HT1080 (cell line): ENCODE results near the gene RCOR1. TPM values are rescaled to one million over a fixed set of nuclear protein-coding genes. Genes with fewer than 3 reads are reported as not detected.

Experiments
- DNase-seq: peaks from one replicate; pipeline ENCODE4 v3.0.0-alpha.2; 2015; ENCODE audit warnings: low read depth
- total RNA-seq: library from RNA; depleted of rRNA; stranded (reverse); fragments of >200 nt; shearing (Covaris generic); gene quantifications from 2 replicates; pipeline ENCODE4 v1.2.3, GENCODE V29; 2014

RCOR1 gene
- total RNA-seq, 1 experiment from 2014 or later, result 15.1 TPM

DNA sequence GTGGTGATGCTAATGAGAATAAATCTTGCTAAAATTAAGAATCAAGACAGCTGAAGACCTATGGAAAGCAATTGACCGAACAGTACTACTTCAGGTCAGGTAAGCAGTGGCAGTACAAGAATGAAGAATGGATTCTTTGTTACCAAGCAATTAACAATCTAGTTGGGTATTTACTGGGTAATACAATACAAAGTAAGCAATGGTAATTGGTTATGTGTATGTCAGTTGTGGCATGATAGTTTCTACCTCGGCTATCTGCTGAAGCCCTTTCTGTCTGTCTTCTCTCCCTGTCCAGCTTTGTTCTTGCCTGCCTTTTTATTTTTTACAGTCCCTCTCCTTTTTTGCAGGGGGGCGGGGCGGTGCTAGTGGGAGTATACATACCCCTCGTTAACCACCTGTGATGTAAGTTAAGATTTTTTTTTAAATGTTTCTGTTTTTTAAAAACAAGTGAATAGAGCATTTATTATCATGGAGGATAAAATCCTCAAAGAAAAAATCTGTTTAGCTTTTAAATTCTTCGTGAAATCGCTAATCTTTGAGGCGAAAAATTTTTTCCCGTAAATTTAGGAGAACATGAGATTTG, 75.9 kb downstream of the RCOR1 start:
- no peak for DNase-seq

DNA sequence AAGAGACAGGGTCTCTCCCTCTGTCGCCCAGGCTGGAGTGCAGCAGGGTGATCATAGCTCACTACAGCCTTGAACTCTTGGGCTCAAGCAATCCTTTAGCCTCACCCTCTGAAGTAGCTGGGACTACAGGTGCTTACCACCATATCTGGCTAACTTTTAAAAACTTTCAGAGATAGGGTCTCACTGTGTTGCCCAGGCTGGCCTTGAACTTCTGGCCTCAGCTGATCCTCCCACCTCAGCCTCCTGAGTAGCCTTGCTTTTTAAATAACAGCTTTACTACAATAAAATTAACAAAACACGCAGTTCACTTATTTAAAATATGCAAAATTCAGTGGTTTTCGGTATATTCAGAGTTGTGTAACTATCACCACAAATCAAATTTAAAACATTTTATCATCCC, 79.0 kb downstream of the RCOR1 start:
- DNase-seq, result no peak

DNA sequence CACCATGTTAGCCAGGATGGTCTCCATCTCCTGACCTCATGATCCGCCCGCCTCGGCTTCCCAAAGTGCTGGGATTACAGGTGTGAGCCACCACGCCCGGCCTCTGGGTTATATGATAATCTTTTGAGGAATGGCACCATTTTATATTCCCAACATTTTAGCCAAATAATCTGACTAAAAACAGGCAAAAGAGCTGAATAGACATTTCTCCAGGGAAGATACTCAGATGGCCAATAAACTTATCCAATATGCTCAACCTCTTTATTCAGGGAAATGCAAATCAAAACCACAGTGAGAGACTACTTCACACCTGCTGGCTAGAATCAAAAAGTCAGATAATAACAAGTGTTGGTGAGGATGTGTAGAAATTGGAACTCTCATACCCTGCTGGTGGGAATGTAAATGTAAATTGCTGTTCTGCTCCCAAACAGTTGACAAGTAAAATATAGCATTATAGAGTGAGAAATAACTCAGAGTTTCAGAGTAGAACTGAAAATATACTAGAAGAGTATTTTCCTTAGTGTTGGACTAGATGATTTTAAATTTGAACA, 80.0 kb downstream of the RCOR1 start:
- no peak for DNase-seq

DNA sequence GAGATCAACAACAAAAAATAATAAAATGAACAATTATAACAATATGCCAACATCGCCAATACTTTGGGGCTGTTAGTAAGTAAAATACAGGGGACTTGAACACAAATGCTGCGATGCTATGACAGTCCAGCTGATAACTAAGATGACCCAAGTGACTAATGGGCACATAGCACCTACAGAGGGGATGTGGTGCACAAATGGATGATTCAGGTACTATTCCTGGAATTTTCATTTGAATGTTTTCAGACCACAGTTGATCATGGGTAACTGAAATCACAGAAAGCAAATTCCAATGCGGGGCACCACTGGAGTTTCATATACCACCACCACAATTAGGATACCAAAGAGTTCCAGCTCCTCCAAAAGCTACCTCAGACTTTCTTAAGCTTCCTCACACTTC, 82.9 kb downstream of the RCOR1 start:
- DNase-seq, result peak; percentile 69

DNA sequence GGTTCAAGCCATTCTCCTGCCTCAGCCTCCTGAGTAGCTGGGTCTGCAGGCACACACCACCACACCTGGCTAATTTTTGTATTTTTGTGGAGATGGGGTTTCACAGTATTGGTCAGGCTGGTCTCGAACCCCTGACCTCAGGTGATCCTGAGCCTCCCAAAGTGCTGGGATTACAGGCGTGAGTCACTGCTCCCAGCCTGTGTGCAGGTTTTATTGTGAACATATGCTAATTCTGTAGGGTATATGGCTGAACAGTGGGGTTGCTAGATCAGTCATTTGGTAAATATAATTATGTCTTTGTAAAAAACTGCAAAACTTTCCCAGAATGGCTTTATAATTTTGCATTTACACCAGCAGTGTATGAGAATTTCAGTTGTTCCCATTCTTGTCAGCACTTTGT, 85.9 kb downstream of the RCOR1 start:
- no peak for DNase-seq

DNA sequence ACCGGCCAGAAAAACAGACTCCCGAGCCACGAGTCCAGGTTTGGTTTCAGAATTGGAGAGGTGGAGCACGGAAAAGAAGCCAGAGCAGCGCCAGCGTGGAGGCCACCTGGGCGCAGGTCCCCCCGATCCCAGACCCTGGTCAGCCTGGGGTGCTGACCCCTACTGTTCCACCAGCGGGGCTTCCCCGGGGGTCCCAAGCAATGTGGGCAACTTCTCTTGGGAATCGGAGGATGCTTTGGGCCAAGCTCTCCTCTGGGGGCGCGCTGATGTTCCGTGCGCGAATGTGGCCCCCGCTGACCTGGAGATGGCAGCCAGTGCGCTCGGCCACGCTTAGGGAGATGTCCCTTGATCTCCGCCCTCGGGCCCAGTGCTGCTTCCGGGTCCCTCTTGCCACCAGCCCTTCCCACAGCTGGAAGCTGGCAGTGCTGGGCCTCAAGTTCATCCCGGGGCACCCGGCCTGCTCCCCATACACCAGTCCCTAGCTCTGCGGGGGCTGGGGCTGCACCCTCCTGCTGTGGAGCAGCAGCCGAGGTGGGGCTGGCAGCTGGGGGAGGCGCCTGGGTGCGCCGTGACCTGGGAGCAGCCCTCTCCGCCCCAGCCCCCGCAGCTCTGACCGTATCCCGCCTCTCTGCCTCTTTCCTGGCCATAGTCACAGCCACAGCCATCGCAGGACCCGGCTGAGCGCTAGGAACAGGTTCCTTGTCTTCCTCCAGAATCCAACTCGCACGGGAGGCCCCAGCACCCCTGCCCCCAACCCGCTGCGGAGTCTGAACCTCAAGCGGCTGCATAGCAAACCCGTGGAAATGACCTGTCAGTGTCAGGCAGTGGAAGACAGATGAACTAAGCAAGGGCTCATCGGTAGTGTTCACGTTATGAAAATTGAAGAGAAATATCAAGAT, 91.2 kb downstream of the RCOR1 start:
- no peak for DNase-seq

DNA sequence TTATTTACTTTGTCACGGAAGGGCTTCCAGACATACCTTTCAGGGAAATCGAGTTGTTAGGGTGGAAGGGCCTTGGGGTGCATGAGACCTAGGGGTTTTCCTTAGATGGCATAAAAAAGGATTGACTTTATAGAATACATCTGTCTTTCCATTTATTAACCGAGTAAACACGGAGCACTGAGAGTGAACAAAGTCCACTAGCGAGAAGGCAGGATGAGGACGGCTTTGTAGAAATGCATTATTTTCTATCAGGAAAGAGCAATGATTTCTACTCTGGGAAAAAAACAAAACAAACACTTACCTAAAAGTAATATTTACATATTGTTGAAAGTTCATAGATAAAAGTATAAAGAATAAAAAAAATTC, 91.8 kb downstream of the RCOR1 start:
- DNase-seq, result no peak

DNA sequence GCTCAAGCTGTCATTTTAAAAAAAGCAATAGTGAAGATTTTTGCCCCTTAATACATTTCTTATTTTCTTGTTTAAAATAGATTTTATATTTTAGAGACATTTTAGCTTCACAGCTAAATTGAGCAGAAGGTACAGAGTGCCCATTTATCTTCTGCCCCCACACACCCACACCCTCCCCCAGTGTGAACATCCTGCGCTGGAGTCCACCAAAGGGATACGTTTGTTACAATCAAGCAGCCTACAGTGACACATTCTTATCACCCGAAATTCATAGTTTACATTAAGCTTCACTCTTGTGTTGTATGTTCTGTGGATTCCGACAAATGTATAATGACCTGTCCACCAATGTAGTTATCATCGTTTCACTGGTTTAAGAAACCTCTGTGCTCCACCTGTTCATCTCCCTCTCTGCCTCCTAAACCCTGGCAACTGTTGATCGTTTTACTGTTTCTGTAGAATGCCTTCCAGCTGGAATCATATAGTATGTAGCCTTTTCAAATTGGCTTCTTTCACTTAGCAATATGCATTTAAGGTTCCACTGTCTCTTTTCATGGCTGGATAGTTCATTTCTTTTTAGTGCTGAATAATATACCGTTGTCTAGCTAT, 93.8 kb downstream of the RCOR1 start:
- no peak for DNase-seq

DNA sequence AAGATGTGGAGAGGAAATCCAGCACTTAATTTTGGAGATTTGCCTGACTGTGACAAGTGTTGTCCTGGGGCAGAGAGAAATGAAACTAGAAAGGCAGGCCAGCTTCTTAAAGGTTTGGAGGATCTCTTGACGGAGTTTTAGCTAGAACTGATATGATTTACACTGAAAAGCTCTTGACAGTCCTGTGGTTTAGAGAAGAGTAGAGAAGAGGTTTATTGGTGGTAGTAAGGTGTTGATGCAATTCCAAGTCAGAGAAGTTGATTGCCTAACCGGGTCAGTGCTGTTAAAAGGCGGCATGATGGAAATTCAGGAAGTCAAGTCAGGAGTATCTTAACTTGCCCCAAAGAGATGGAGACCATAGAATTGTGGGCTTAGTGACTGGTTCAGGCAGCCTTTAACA, 95.8 kb downstream of the RCOR1 start:
- no peak for DNase-seq

DNA sequence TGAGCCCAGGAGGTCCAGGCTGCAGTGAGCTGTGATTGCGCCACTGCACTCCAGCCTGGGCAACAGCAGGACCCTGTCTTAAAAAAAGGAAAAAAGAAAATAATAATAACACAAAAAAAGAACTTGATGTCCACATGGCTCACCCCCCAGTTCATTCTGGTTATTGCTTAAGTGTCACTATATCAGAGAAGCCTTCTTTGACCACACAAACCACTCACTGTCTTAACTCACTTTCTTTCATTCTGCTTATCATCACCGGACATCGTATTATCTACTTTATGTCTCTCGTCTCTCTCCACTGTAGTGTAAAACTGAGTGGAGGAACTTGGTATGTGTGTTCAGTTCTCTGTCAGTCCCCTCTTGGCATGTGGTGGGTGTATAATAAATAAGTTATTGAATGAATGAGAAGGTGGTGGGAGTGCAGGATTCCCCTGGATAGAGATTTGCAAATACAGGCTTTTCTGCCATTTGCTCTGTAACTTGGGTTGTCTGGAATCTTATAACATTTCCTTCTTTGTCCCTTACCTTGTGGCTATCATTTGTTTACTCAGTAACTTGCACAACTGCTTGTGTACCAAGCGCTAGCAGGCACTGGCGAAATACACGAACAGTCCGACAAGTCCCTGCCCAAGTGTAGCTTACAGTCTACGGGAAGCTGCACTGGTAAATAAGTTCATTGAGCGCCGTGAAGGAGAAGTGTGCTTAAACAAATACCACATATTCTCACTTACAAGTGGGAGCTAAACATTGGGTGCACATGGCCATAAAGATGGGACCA, 98.2 kb downstream of the RCOR1 start:
- DNase-seq, result no peak

DNA sequence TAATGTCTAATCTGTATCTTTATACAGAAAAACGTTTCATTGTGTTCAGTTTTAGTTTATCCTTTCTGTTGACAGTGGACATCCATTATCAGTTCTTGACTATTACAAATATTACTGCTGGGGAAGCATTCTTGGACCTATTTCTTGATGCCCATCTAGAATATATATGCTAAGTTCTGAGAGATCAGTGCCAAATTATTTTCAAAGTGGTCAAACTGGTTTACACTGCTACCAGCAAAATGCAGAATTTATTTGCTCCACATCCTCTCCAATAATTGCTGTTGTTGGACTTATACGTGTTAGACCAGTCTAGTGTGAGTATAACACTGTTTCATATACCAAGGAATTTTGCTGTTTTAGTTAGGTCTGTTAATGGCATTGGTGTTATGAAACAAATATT, 99.3 kb downstream of the RCOR1 start:
- no peak for DNase-seq

DNA sequence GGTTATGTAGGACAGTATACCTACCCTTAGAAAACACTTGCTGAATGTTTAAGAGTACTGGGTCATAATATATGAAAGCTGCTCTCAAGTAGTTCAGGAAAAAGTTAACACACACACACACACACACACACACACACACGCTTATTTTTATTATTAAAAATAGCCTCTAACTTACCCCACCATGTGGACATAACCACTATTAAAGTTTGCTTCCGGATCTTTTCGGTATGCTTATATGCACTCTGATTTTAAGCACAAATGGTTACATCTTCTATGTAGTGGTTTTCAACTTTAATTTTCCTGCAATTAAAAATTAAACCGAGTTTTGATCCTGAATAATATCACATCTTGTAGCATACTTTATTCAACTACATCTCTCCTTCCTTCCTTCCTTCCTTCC, 99.9 kb downstream of the RCOR1 start:
- no peak for DNase-seq

DNA sequence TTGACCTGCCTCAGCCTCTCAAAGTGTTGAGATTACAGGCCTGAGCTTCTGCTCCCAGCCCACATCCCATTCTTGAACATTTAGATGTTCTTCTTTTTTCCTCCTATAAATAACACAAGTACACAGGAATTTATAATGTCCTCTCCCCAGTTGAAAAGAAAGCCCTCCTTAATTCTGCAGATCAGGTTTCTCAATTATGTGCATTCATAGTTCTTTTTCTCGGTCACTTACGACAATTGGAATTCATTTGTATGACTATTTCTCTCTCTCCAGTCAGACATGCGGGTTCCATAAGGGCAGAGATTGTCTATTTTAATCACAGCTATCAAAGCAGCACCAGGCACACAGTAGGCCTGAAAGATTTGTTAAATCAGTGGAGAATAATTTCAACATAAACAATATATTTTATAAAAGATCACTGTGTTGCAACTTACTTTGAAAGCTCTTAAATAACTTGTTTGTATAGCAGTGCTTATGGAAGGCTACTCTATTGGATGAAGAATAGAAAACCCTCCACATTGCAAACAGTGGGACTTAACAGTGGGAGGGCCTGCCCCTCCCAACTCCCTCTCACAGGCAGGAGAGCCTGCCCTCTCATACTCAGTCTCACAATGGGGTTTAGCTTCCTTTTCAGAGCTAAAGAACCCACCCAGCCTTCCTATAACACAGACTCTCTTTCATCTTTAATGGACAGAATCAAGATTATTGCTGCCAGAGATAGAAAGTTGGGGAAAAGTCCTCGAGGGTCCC, 100.7 kb downstream of the RCOR1 start:
- DNase-seq, result no peak

DNA sequence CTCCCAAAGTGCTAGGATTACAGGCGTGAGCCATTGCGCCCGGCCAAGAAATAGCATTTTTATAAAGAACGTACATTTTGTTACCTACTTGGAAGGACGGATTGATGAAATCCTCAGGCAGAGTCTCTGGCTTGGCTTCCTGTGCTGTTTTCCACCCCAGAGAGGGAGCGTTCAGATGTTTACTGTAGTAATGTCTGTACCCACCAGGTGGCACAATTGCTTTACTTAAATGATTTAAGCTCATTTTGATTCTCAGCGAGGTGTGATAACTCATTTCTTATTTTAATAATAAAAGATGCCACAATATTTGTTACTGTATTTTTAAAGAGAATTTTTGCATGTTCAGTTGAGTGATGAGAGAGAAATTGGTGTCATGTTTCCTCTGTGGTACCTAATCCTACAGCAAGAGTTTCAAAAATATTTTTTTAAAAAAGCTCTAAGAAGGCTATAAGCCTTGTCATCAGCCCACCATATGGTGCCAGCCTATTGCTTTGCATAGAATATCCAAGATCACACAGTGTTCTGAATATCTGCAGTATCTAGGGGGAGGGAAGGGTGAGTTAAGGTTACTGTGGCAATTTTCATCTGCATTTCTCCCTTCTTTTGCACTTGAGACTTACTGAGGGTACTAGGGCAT, 102.2 kb downstream of the RCOR1 start:
- peak; percentile 55 for DNase-seq

DNA sequence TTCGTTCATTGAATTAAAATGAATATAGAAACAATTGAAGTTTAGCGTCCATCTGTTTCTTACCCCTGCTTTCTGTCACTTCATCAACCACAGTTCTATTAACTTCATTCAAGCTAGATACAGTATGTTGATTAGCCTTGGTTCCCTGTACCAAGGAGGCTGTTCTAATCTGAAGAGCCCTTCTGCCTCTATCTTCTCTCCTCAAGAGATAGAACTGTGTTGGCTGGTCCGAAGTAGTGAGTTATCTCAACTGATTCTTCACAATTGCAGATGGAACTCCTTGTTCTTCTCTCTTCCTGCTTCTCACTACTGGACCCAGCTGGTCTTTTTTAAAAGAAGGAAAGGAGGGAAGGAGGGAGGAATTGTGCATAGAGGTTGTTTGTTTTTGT, 102.7 kb downstream of the RCOR1 start:
- no peak for DNase-seq

DNA sequence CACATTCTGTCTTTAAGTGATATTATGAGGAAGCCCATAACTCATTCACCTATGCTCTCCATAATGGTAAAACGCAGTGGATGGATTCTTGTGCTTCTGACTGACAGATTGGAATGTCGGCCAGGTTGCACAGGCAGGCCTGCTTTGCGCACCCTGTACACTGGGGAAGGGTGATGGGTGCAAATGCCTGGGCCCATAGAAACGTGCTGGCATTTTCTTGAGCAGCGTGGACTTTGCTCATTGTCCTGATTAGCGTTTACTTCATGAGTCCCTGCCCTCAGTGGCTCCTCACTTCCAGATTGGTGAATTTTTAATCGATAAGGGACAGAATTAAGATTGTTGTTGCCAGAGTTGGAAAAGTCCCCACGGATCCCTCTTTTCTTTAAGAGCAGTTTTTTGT, 103.9 kb downstream of the RCOR1 start:
- DNase-seq, result no peak

DNA sequence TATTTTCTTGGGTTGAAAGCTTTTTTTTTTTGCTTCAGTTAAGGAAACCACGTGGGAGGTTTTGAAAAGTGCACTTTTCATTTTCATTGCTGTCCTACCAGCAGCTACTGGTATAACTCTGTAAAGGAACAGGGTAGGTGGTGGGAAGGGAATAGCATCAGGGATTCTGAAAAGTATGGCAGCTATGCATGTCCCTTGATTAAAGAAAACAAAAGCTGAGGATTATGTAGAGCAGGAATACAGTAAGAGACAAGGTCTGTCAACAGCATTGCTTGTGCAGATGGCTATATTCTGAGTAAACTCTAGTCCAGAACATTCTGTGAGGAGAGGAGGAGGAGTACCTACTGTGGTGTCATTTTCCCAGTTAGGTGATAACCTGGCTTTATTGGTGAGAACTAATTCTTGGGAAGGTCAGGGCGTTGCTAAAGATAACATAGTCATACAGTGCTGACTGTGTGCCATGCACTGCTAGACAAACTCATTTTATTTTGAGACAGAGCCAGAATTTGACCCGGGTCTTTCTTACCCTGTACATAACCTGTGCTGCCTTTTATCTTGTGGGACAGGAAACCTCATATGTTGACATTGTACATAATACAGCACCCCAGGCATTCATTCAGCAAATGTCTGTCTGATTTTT, 104.5 kb downstream of the RCOR1 start:
- DNase-seq, result no peak

DNA sequence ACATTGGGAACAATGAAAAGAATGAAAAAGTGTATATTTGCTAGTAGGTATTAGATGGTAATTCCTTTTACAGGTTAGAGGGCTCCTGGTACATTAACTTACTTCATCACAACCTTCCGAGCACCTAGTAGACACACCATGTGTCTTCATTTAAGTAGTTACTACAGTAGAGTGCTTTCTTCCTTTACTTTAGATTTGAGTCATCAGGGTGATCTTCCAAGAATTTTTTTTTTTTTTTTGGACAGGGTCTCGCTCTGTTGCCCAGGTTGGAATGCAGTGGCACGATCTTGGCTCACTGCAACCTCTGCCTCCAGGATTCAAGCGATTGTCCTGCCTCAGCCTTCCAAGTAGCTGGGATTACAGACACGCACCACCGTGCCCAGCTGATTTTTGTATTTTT, 105.1 kb downstream of the RCOR1 start:
- DNase-seq, result no peak

DNA sequence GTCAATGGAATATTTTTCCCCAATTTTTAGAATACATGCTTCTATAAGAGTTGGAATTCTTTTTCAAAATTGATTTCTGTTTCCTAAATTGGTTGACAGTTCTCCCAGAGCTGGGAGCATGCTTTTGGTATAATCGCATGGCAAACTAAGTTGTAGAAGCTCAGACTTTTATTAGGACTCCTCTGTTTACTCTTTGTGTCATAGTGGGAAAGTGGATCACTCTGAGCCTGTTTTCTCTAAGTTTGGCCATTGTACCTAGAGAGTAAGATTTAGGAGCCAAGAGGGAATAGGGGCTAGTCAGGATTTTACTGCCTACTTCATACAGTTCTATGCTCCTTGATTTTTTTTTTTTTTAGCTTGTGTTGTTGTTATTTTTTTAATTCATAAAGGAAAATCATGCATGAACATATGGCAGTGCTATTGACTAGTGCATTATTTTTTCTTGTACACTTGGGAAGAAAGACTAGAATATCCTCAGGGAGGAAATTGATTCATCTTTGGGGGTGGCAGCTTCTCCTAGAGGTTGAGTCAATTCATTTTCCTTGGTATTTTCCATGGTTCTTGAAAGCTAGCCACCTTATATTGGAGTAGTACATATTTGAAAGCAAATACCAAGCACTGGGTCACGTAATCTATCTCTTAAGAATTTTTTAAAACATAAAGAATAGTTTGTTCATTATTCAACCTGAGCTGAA, 107.1 kb downstream of the RCOR1 start:
- peak; percentile 55 for DNase-seq
